ENCODE data around the gene MLF1.

The MLF1 gene

DNA sequence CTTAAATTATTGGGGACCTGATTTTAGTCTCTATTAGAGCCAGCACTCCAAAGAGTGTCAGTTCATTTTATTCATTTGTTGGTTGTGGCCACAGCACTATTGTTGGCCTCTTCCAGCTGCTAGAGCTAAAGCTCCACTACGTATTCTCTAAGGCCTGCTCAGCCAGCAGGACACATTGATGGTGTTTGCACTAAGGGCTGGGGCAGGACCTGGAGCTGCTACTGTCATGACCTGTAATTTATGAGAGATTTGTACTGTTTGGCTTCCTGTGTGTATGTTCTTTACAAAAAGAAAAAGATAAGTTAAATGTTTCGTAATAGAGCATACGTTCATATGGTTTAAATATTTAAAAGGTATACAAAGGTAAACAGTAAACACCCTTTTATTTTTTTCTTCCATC, 81.5 kb downstream of the MLF1 start:
- no peaks in the 10 kb centered on the region for H3K4me1 ChIP-seq (ENCODE audit: insufficient read depth, low read length)
- H3K27me3 ChIP-seq (ENCODE audit: insufficient read depth, low read length): no peaks in the 10 kb centered on the region
- no peak overlapping the region for H3K27ac ChIP-seq (ENCODE audit: low read length)
- H3K9ac ChIP-seq (ENCODE audit: low read depth, low read length): no peak overlapping the region
- no peaks in the 10 kb centered on the region for H3K9me3 ChIP-seq (ENCODE audit: insufficient read depth, low read depth, low read length)
- no peak overlapping the region for H3K4me3 ChIP-seq (ENCODE audit: low read length)
- H3K36me3 ChIP-seq (ENCODE audit: insufficient read depth, low read depth, low read length): peaks cover 87% of the 10 kb centered on the region

All from iPS-20b (cell line).